Measurements from ENCODE around the gene SDS.

SDS gene

GRCh38 chr12:113424915-113425823 is 21.5 kb upstream of the SDS start:
- DNase-seq: peak; percentile 46

GRCh38 chr12:113424456-113424855 is 20.8 kb upstream of the SDS start:
- no peak for DNase-seq

- peak; percentile 14 for DNase-seq
These were observed 19.4 kb upstream of the SDS start for GRCh38 chr12:113422886-113423669.

GRCh38 chr12:113422030-113422885 is 18.6 kb upstream of the SDS start, which contains the start of gene SDSL:
SDSL (plus strand) TSS chr12:113422380; CDS start chr12:113427983, 5,603 bp downstream.
- DNase-seq: peak; percentile 89

GRCh38 chr12:113420996-113421595 is 17.4 kb upstream of the SDS start:
- peak; percentile 53 for DNase-seq

GRCh38 chr12:113418213-113418879 is 14.7 kb upstream of the SDS start:
- no peak for DNase-seq

GRCh38 chr12:113416091-113416754 is 12.5 kb upstream of the SDS start:
- DNase-seq: peak; percentile 14

- DNase-seq: no peak
These were observed 10.9 kb upstream of the SDS start for GRCh38 chr12:113414519-113415038.

GRCh38 chr12:113413488-113413939 is 9.8 kb upstream of the SDS start:
- DNase-seq: peak; percentile 46

GRCh38 chr12:113409462-113410124 is 5.9 kb upstream of the SDS start:
- DNase-seq: no peak

GRCh38 chr12:113408756-113409298 is 5.1 kb upstream of the SDS start:
- no peak for DNase-seq

GRCh38 chr12:113407931-113408600 is 4.4 kb upstream of the SDS start:
- no peak for DNase-seq

GRCh38 chr12:113405694-113406093 is 2.0 kb upstream of the SDS start:
- no peak for DNase-seq

- no peak for DNase-seq
These were observed 964 bp downstream of the SDS start for GRCh38 chr12:113402586-113403260.

- no peak for DNase-seq
These were observed 2.4 kb downstream of the SDS start for GRCh38 chr12:113401066-113402000.

GRCh38 chr12:113400362-113400761 is 3.3 kb downstream of the SDS start:
- DNase-seq: no peak

GRCh38 chr12:113399490-113399889 is 4.2 kb downstream of the SDS start:
- DNase-seq: no peak
